Adrenal gland (tissue), 5 donors: ENCODE results near the gene RABGAP1.

ENCODE experiments used
- CTCF ChIP-seq, 6 experiments: fragments of 450-650 bp in 4 of 6; fragments of 200-600 bp in 2 of 6; sonication (generic) in 1 of 6; IDR thresholded peaks; 1 replicate in 5 of 6; 2 replicates in 1 of 6; pipeline versions ENCODE4 v1.5.1 to v1.8.0; 2016 to 2021; ENCODE audit warnings: antibody characterized with exemption in 6 of 6, mild to moderate bottlenecking in 2 of 6, moderate library complexity in 1 of 6
- POLR2A ChIP-seq, 2 donors: fragments of 450-650 bp; IDR thresholded peaks; one replicate each; pipeline ENCODE4 v1.6.1; 2017; ENCODE audit warnings: antibody characterized with exemption in 2 of 2, mild to moderate bottlenecking in 2 of 2, moderate library complexity in 1 of 2
- donor health status: DM: no; HTN: no; CAD: no.

- no peak for TF ChIP-seq CTCF (IDR thresholded peaks at IDR 0.05)
- TF ChIP-seq POLR2A (IDR thresholded peaks at IDR 0.05), result no peak
These were observed 158.2 kb downstream of the RABGAP1 start for GRCh38 chr9:123099042-123099441.
